H1 (cell line): ENCODE measurements around the gene CD247. TPM values are rescaled to one million over a fixed set of nuclear protein-coding genes. Genes with fewer than 3 reads are reported as not detected.

Experiments
- CTCF ChIA-PET: fragments of 300-600 bp; sonication (Branson Sonifier 250); formaldehyde crosslinking; loops from one replicate; lab custom pipeline; 2021; ENCODE audit not compliant: partially characterized antibody; lab: Charles Lee
- POLR2A ChIA-PET: fragments of 300-600 bp; sonication (Branson Sonifier 250); formaldehyde crosslinking; loops from one replicate; lab custom pipeline; 2021; ENCODE audit warnings: inconsistent platforms; ENCODE audit not compliant: partially characterized antibody; lab: Charles Lee
- DNase-seq, 2 experiments: peaks; one replicate each; pipeline versions ENCODE4 v3.0.0 to v3.0.0-alpha.2; 2010 to 2022; ENCODE audit warnings: low spot score in 2 of 2, low read depth in 1 of 2, mixed read lengths in 1 of 2
- FAIRE-seq: peaks from 2 replicates; lab custom pipeline; 2011; peaks lifted over from hg19 to GRCh38; lab: Jason Lieb, UNC
- H2AFZ ChIP-seq: 2 replicates; pipeline ENCODE4 v1.8.1; 2012; ENCODE audit warnings: low read length, inconsistent platforms
- H2AK5ac ChIP-seq: 2 replicates; pipeline ENCODE4 v1.6.1; 2013; ENCODE audit warnings: low read depth, low read length
- H2BK120ac ChIP-seq: replicated peaks from 2 replicates; pipeline ENCODE3; 2013; ENCODE audit warnings: low read depth, low read length, inconsistent platforms
- H2BK12ac ChIP-seq: 2 replicates; pipeline ENCODE4 v1.6.1; 2013; ENCODE audit warnings: low read depth, low read length
- H2BK15ac ChIP-seq: 2 replicates; pipeline ENCODE4 v1.6.1; 2013; ENCODE audit warnings: low read length
- H2BK20ac ChIP-seq: 2 replicates; pipeline ENCODE4 v1.6.1; 2013; ENCODE audit warnings: low read length
- H2BK5ac ChIP-seq: 2 replicates; pipeline ENCODE4 v1.6.1; 2013; ENCODE audit warnings: low read depth, low read length
- H3K14ac ChIP-seq: 2 replicates; pipeline ENCODE4 v1.6.1; 2013; ENCODE audit warnings: inconsistent platforms; ENCODE audit not compliant: insufficient read length
- H3K18ac ChIP-seq: 2 replicates; pipeline ENCODE4 v1.6.1; 2013; ENCODE audit warnings: low read length; ENCODE audit errors: extremely low read depth
- H3K23ac ChIP-seq: 2 replicates; pipeline ENCODE4 v1.6.1; 2013; ENCODE audit warnings: inconsistent platforms; ENCODE audit not compliant: insufficient read length
- H3K23me2 ChIP-seq: 2 replicates; pipeline ENCODE4 v1.6.1; 2013; ENCODE audit warnings: low read depth, low read length
- H3K27ac ChIP-seq: 2 replicates; pipeline ENCODE4 v1.6.1; 2011; ENCODE audit warnings: low read depth, low read length, inconsistent platforms
- H3K27me3 ChIP-seq, 4 experiments: replicated peaks in 1 of 4; 1 replicate in 1 of 4; 2 replicates in 3 of 4; pipeline versions ENCODE4 v1.6.1 to v1.8.1; 2011 to 2013; ENCODE audit warnings: low read length in 3 of 4, mild to moderate bottlenecking in 3 of 4, inconsistent platforms in 2 of 4, mixed read lengths in 2 of 4, moderate library complexity in 1 of 4; ENCODE audit not compliant: control insufficient read depth in 3 of 4, insufficient read depth in 3 of 4; ENCODE audit errors: extremely low read depth in 1 of 4
- H3K36me3 ChIP-seq, 4 experiments: 2 replicates each; pipeline versions ENCODE4 v1.6.1 to v1.8.1; 2011 to 2013; ENCODE audit warnings: mild to moderate bottlenecking in 4 of 4, low read length in 3 of 4, moderate library complexity in 2 of 4, control low read depth in 1 of 4, inconsistent platforms in 1 of 4; ENCODE audit not compliant: insufficient read depth in 4 of 4, control insufficient read depth in 2 of 4
- H3K4ac ChIP-seq: replicated peaks from 2 replicates; pipeline ENCODE3; 2013; ENCODE audit warnings: low read length, low read depth, mixed read lengths, inconsistent platforms; ENCODE audit not compliant: insufficient read length
- H3K4me1 ChIP-seq, 4 experiments: replicated peaks in 1 of 4; 1 replicate in 1 of 4; 2 replicates in 3 of 4; pipeline versions ENCODE4 v1.6.1 to v1.8.1; 2011 to 2013; ENCODE audit warnings: low read length in 3 of 4, inconsistent platforms in 2 of 4, mixed read lengths in 1 of 4; ENCODE audit not compliant: insufficient read depth in 4 of 4, control insufficient read depth in 3 of 4
- H3K4me2 ChIP-seq, 2 experiments: 2 replicates each; pipeline versions ENCODE4 v1.6.1 to v1.8.1; 2011 to 2013; ENCODE audit warnings: low read depth in 2 of 2, low read length in 2 of 2, control low read depth in 1 of 2, inconsistent platforms in 1 of 2, mild to moderate bottlenecking in 1 of 2; ENCODE audit not compliant: insufficient read depth in 1 of 2
- H3K4me3 ChIP-seq, 4 experiments: fragments of 200-600, 300-600 bp in 1 of 4; sonication (generic), shearing (Covaris generic), sonication (Bioruptor Twin) in 1 of 4; 2 replicates each; pipeline versions ENCODE4 v1.5.1 to v1.8.1; 2011 to 2016; ENCODE audit warnings: low read length in 4 of 4, low read depth in 3 of 4, control low read depth in 2 of 4, inconsistent platforms in 2 of 4, mild to moderate bottlenecking in 2 of 4, mixed read lengths in 1 of 4, moderate library complexity in 1 of 4; ENCODE audit not compliant: insufficient read depth in 2 of 4; ENCODE audit errors: extremely low read depth in 1 of 4
- H3K56ac ChIP-seq: replicated peaks from 2 replicates; pipeline ENCODE3; 2013; ENCODE audit warnings: low read depth, mild to moderate bottlenecking, mixed read lengths, low read length, inconsistent platforms; ENCODE audit not compliant: insufficient read length
- H3K79me1 ChIP-seq: 2 replicates; pipeline ENCODE4 v1.6.1; 2013; ENCODE audit warnings: low read depth, low read length, control low read depth
- H3K79me2 ChIP-seq, 2 experiments: 2 replicates each; pipeline versions ENCODE4 v1.6.1 to v1.8.1; 2012 to 2013; ENCODE audit warnings: low read length in 2 of 2, mild to moderate bottlenecking in 2 of 2, inconsistent platforms in 1 of 2; ENCODE audit not compliant: insufficient read depth in 2 of 2, control insufficient read depth in 1 of 2
- H3K9ac ChIP-seq, 4 experiments: replicated peaks in 1 of 4; 1 replicate in 1 of 4; 2 replicates in 3 of 4; pipeline versions ENCODE4 v1.6.1 to v1.8.1; 2011 to 2013; ENCODE audit warnings: low read depth in 3 of 4, low read length in 3 of 4, control low read depth in 2 of 4, mild to moderate bottlenecking in 2 of 4, moderate library complexity in 2 of 4, inconsistent platforms in 1 of 4; ENCODE audit errors: extremely low read depth in 1 of 4
- H3K9me3 ChIP-seq, 2 experiments: 2 replicates each; pipeline versions ENCODE4 v1.6.1 to v1.8.1; 2012 to 2013; ENCODE audit warnings: mild to moderate bottlenecking in 2 of 2, moderate library complexity in 2 of 2, control low read depth in 1 of 2, inconsistent platforms in 1 of 2, low read depth in 1 of 2, low read length in 1 of 2, mixed read lengths in 1 of 2; ENCODE audit not compliant: insufficient read depth in 2 of 2
- H4K20me1 ChIP-seq, 2 experiments: replicated peaks in 1 of 2; 2 replicates each; pipeline versions ENCODE3 to v1.8.1; 2011 to 2013; ENCODE audit warnings: inconsistent platforms in 2 of 2, low read length in 2 of 2, mild to moderate bottlenecking in 1 of 2; ENCODE audit not compliant: insufficient read depth in 2 of 2, control insufficient read depth in 1 of 2
- H4K5ac ChIP-seq: 2 replicates; pipeline ENCODE4 v1.6.1; 2013; ENCODE audit warnings: low read length, low read depth, mixed read lengths, inconsistent platforms; ENCODE audit not compliant: insufficient read length
- H4K8ac ChIP-seq: 2 replicates; pipeline ENCODE4 v1.8.0; 2013; ENCODE audit warnings: mild to moderate bottlenecking, moderate library complexity, low read length, inconsistent platforms; ENCODE audit not compliant: insufficient read depth; ENCODE audit errors: extremely low read depth
- H4K91ac ChIP-seq: replicated peaks from 2 replicates; pipeline ENCODE3; 2013; ENCODE audit warnings: low read length, mixed read lengths, inconsistent platforms; ENCODE audit not compliant: insufficient read length
- BACH1 ChIP-seq: IDR thresholded peaks from 2 replicates; pipeline ENCODE4 v1.6.1; 2012; ENCODE audit warnings: low read length, improper control_type of control experiment
- BCL11A ChIP-seq, 2 experiments: IDR thresholded peaks; one replicate each; pipeline ENCODE4 v1.6.1; 2011; ENCODE audit warnings: low read depth in 2 of 2, low read length in 2 of 2, mild to moderate bottlenecking in 2 of 2
- CBX5 ChIP-seq: fragments of 300-800, 300-1000 bp; sonication (generic); IDR thresholded peaks from 2 replicates; pipeline ENCODE4 v1.7.1; 2016; ENCODE audit warnings: antibody characterized with exemption, low read length, low read depth
- CBX8 ChIP-seq: fragments of 300-800, 300-1000 bp; sonication (generic); IDR thresholded peaks from 2 replicates; pipeline ENCODE4 v1.7.1; 2016; ENCODE audit warnings: low read depth, low read length, borderline replicate concordance
- CHD1 ChIP-seq: IDR thresholded peaks from 2 replicates; pipeline ENCODE4 v1.6.1; 2012; ENCODE audit warnings: low read depth, low read length, improper control_type of control experiment
- CREB1 ChIP-seq: IDR thresholded peaks from 2 replicates; pipeline ENCODE4 v1.6.1; 2012; ENCODE audit warnings: inconsistent platforms
- GABPA ChIP-seq: IDR thresholded peaks from 2 replicates; pipeline ENCODE4 v1.6.1; 2011; ENCODE audit warnings: mild to moderate bottlenecking, low read length, moderate library complexity, borderline replicate concordance; ENCODE audit not compliant: insufficient read depth
- GTF2F1 ChIP-seq: IDR thresholded peaks from 2 replicates; pipeline ENCODE4 v1.6.1; 2012; ENCODE audit warnings: low read depth, low read length, improper control_type of control experiment, borderline replicate concordance
- POLR2A ChIP-seq, 2 experiments: IDR thresholded peaks; 1 replicate in 1 of 2; 2 replicates in 1 of 2; pipeline ENCODE4 v1.6.1; 2011; ENCODE audit warnings: low read depth in 2 of 2, low read length in 2 of 2, mild to moderate bottlenecking in 2 of 2; ENCODE audit errors: control extremely low read depth in 1 of 2
- RXRA ChIP-seq: IDR thresholded peaks from 2 replicates; pipeline ENCODE4 v1.6.1; 2011; ENCODE audit warnings: low read depth, mild to moderate bottlenecking, low read length, moderate library complexity; ENCODE audit not compliant: insufficient read depth
- SRF ChIP-seq: IDR thresholded peaks from 2 replicates; pipeline ENCODE4 v1.6.1; 2011; ENCODE audit warnings: mild to moderate bottlenecking, low read depth, low read length, moderate library complexity
- TBP ChIP-seq: IDR thresholded peaks from 2 replicates; pipeline ENCODE4 v1.6.1; 2011; ENCODE audit warnings: low read depth, low read length, improper control_type of control experiment
- YY1 ChIP-seq: IDR thresholded peaks from 2 replicates; pipeline ENCODE4 v1.6.1; 2011; ENCODE audit warnings: low read depth, mild to moderate bottlenecking, low read length
- WGBS, 2 experiments: shearing (Covaris generic) in 1 of 2; methylation state at CpG; one replicate each; pipeline versions ENCODE4 v1.1.6 to v1.1.7; 2013 to 2015; ENCODE audit warnings: low lambda C conversion rate in 2 of 2, mixed read lengths in 2 of 2, inconsistent platforms in 1 of 2, low coverage in 1 of 2, missing lambda C conversion rate in 1 of 2; ENCODE audit not compliant: insufficient replicate concordance in 2 of 2, insufficient coverage in 1 of 2, insufficient read length in 1 of 2; ENCODE audit errors: extremely low coverage in 1 of 2, missing lambda C conversion rate in 1 of 2; 5-methylcytosine and 5-hydroxymethylcytosine counted together
- polyA plus RNA-seq, 7 experiments: library from polyadenylated mRNA; depleted of rRNA in 3 of 7; stranded (reverse) in 5 of 7; unstranded in 2 of 7; fragments of >200 nt in 5 of 7; fragments of 200-250 nt in 2 of 7; gene quantifications; 1 replicate in 5 of 7; 2 replicates in 1 of 7; 4 replicates in 1 of 7; pipeline versions ENCODE4 v1.2.1 to v1.2.3, GENCODE V29; 2011 to 2013; ENCODE audit warnings: missing spikeins in 2 of 7, mixed read lengths in 2 of 7
- total RNA-seq: library from RNA; stranded (reverse); fragmentation: NEBNext Ultra II Directional; extraction: Animal tissue kit (Norgen Biotek cat#: 25700); gene quantifications from 2 replicates; pipeline ENCODE4 v1.2.1, GENCODE V29; 2021

Gene CD247
- total and polyA plus RNA-seq, 2 of the 8 experiments (the other 6 are each of a cell fraction or from before 2014, with no cell fraction given), result 2.0 to 2.2 TPM

- no peak overlapping the region for H3K56ac ChIP-seq
- peaks cover 7% of the 10 kb centered on the region; the same call in 1 of the 2 replicates for H3K23me2 ChIP-seq
- no peaks in the 10 kb centered on the region for H3K9me3 ChIP-seq
- H3K4me2 ChIP-seq, result peak overlapping the region; percentile 78
- H2AK5ac ChIP-seq, result no peak overlapping the region
- no peak for FAIRE-seq
- ChIA-PET CTCF (interaction anchor here (0.9 to 8.4 kb wide), 29 partner anchors 8 to 381 kb away, joined by 3 to 74 read pairs (median 6); partner anchors contain the start of gene CREG1), POLR2A (interaction anchor here (0.6 to 2.3 kb wide), 7 partner anchors 8 to 121 kb away, joined by 3 to 5 read pairs (median 4); partner anchors contain the start of gene CREG1)
- H3K79me1 ChIP-seq, result no peaks in the 10 kb centered on the region
- 0 out of 2 replicates have a peak overlapping the region, but pooled peaks have one; percentile 85 for H2BK12ac ChIP-seq
- no peaks in the 10 kb centered on the region for H3K36me3 ChIP-seq
- H3K27me3 ChIP-seq, result peaks cover 3 to 38% (median 26%) of the 10 kb centered on the region in 4 experiments
- DNase-seq, result peak in 1 of 2 experiments; percentile 79
- H3K27ac ChIP-seq, result no peak overlapping the region
- H4K5ac ChIP-seq, result no peak overlapping the region
- H2BK5ac ChIP-seq, result peak overlapping the region; percentile 39; the same call in 1 of the 2 replicates
- no peaks in the 10 kb centered on the region for H4K20me1 ChIP-seq
- no peak overlapping the region for H2BK15ac ChIP-seq
- no peak overlapping the region for H4K8ac ChIP-seq
- 15% methylated on average over 44 of the region's 49 CpGs; no CpG with 5 or more reads in 1 of the 2 experiments for WGBS, 2 experiments
- H3K4me3 ChIP-seq, result peak overlapping the region; percentile 36 to 59 (median 50)
- no peak overlapping the region for H2BK120ac ChIP-seq
- peaks cover 2 to 8% (median 4%) of the 10 kb centered on the region in 4 experiments; a peak in 6 of 7 replicates for H3K4me1 ChIP-seq
- H3K23ac ChIP-seq, result no peak overlapping the region
- H3K79me2 ChIP-seq, result no peaks in the 10 kb centered on the region
- H2AFZ ChIP-seq, result peak overlapping the region; percentile 84
- H3K14ac ChIP-seq, result no peak overlapping the region
- peak overlapping the region; percentile 76 for H4K91ac ChIP-seq
- 0 out of 2 replicates have a peak overlapping the region, but pooled peaks have one; percentile 18 for H2BK20ac ChIP-seq
- H3K9ac ChIP-seq, result no peak overlapping the region
- no peak overlapping the region for H3K4ac ChIP-seq
- peak overlapping the region; percentile 79; the same call in 1 of the 2 replicates for H3K18ac ChIP-seq
- no peak for TF ChIP-seq BACH1
- no peak for TF ChIP-seq TBP
- TF ChIP-seq CBX8, result no peak
- TF ChIP-seq BCL11A (IDR thresholded peaks at IDR 0.05; ENCODE audit: low read depth in 2 of 2, low read length in 2 of 2), result no peak
- TF ChIP-seq GTF2F1, result no peak
- TF ChIP-seq GABPA, result no peak
- TF ChIP-seq SRF, result no peak
- TF ChIP-seq RXRA, result no peak
- no peak for TF ChIP-seq POLR2A (IDR thresholded peaks at IDR 0.05; ENCODE audit: control extremely low read depth in 1 of 2, low read depth in 2 of 2, low read length in 2 of 2)
- no peak for TF ChIP-seq CHD1
- 0 out of 2 replicates have a peak, but pooled peaks have one; percentile 7 for TF ChIP-seq CREB1
- TF ChIP-seq CBX5, result no peak
- TF ChIP-seq YY1, result no peak
Observed at GRCh38 chr1:167439301-167439988, 78.9 kb downstream of the CD247 start.
